IMR-90 (cell line): ENCODE results near the gene OR8G5. TPM values are rescaled to one million over a fixed set of nuclear protein-coding genes. Genes with fewer than 3 reads are reported as not detected.

Experiments used
- ATAC-seq: fragments of 200-7000 bp; cut with Tn5 transposase; 2 replicates; pipeline ENCODE4 v1.9.1; 2020; ENCODE audit warnings: low read depth, mild to moderate bottlenecking, moderate library complexity
- BruUV-seq: library from RNA; stranded (reverse); fragments of 400-500 nt; replicated peaks from 2 replicates; lab custom pipeline; 2021; lab: Mats Ljungman, UMichigan
- CTCF ChIA-PET: fragments of 300-600 bp; formaldehyde crosslinking; extraction: SDS; loops from one replicate; lab custom pipeline; 2021; ENCODE audit warnings: antibody characterized with exemption; lab: Yijun Ruan, JAX
- POLR2A ChIA-PET: fragments of 300-600 bp; sonication (Branson Sonifier 250); formaldehyde crosslinking; loops from one replicate; lab custom pipeline; 2022; ENCODE audit warnings: antibody characterized with exemption; ENCODE audit not compliant: unreplicated experiment; lab: Charles Lee
- DNase-seq: peaks from one replicate; pipeline ENCODE4 v3.0.0; 2013
- H2AFZ ChIP-seq: replicated peaks from 2 replicates; pipeline ENCODE3; 2013; ENCODE audit warnings: low read length, mild to moderate bottlenecking; ENCODE audit not compliant: poor library complexity
- H2AK5ac ChIP-seq: 2 replicates; pipeline ENCODE4 v1.6.1; 2013; ENCODE audit warnings: low read depth, low read length, inconsistent platforms
- H2AK9ac ChIP-seq: replicated peaks from 2 replicates; pipeline ENCODE3; 2013; ENCODE audit warnings: mild to moderate bottlenecking, low read depth, low read length, moderate library complexity; ENCODE audit not compliant: poor library complexity
- H2BK120ac ChIP-seq: 2 replicates; pipeline ENCODE4 v1.6.1; 2013; ENCODE audit warnings: low read depth, low read length, inconsistent platforms
- H2BK15ac ChIP-seq: 3 replicates; pipeline ENCODE4 v1.6.1; 2013; ENCODE audit warnings: low read depth, low read length, inconsistent platforms
- H2BK20ac ChIP-seq: 2 replicates; pipeline ENCODE4 v1.6.1; 2013; ENCODE audit warnings: low read depth, mild to moderate bottlenecking, inconsistent platforms, low read length, moderate library complexity
- H2BK5ac ChIP-seq: 2 replicates; pipeline ENCODE4 v1.6.1; 2013; ENCODE audit warnings: mild to moderate bottlenecking, low read depth, low read length, inconsistent platforms; ENCODE audit not compliant: poor library complexity, severe bottlenecking
- H3K14ac ChIP-seq: replicated peaks from 2 replicates; pipeline ENCODE4 v1.6.1; 2013; ENCODE audit warnings: low read depth, low read length, inconsistent platforms
- H3K18ac ChIP-seq: 2 replicates; pipeline ENCODE4 v1.6.1; 2013; ENCODE audit warnings: low read depth, low read length, control low read depth
- H3K23ac ChIP-seq: 2 replicates; pipeline ENCODE4 v1.6.1; 2013; ENCODE audit warnings: low read depth, low read length, inconsistent platforms
- H3K27ac ChIP-seq: 2 replicates; pipeline ENCODE4 v1.5.1; 2013; ENCODE audit warnings: mild to moderate bottlenecking, control low read depth, low read length; ENCODE audit not compliant: insufficient read depth
- H3K27me3 ChIP-seq: 2 replicates; pipeline ENCODE4 v1.6.1; 2013; ENCODE audit warnings: low read length; ENCODE audit not compliant: control insufficient read depth, insufficient read depth
- H3K36me3 ChIP-seq: 2 replicates; pipeline ENCODE4 v1.6.1; 2013; ENCODE audit warnings: low read length, mixed read lengths; ENCODE audit not compliant: control insufficient read depth, insufficient read depth
- H3K4ac ChIP-seq: 2 replicates; pipeline ENCODE4 v1.6.1; 2013; ENCODE audit warnings: low read depth, low read length, inconsistent platforms
- H3K4me1 ChIP-seq: 2 replicates; pipeline ENCODE4 v1.6.1; 2013; ENCODE audit warnings: low read length, mixed read lengths; ENCODE audit not compliant: control insufficient read depth, insufficient read depth
- H3K4me2 ChIP-seq: 2 replicates; pipeline ENCODE4 v1.6.1; 2013; ENCODE audit warnings: low read depth, mild to moderate bottlenecking, control low read depth, low read length, moderate library complexity
- H3K4me3 ChIP-seq: 2 replicates; pipeline ENCODE4 v1.5.1; 2013; ENCODE audit warnings: low read depth, mild to moderate bottlenecking, control low read depth, low read length, moderate library complexity; ENCODE audit not compliant: insufficient read depth
- H3K56ac ChIP-seq: 2 replicates; pipeline ENCODE4 v1.6.1; 2013; ENCODE audit warnings: low read length, inconsistent platforms; ENCODE audit not compliant: insufficient read depth; ENCODE audit errors: extremely low read depth
- H3K79me1 ChIP-seq, 2 experiments: 2 replicates each; pipeline ENCODE4 v1.6.1; 2013; ENCODE audit warnings: low read length in 2 of 2, inconsistent platforms in 1 of 2, low read depth in 1 of 2
- H3K9ac ChIP-seq: 2 replicates; pipeline ENCODE4 v1.6.1; 2013; ENCODE audit warnings: low read depth, low read length, control low read depth
- H3K9me1 ChIP-seq: 2 replicates; pipeline ENCODE4 v1.6.1; 2013; ENCODE audit warnings: low read length, inconsistent platforms; ENCODE audit not compliant: insufficient read depth
- H3K9me3 ChIP-seq: 2 replicates; pipeline ENCODE4 v1.6.1; 2013; ENCODE audit warnings: low read length; ENCODE audit not compliant: control insufficient read depth, insufficient read depth
- H4K20me1 ChIP-seq: 2 replicates; pipeline ENCODE4 v1.6.1; 2013; ENCODE audit warnings: low read length, inconsistent platforms; ENCODE audit not compliant: insufficient read depth
- H4K5ac ChIP-seq: 2 replicates; pipeline ENCODE4 v1.6.1; 2013; ENCODE audit warnings: mild to moderate bottlenecking, low read depth, low read length, control low read depth
- H4K8ac ChIP-seq, 2 experiments: 2 replicates each; pipeline ENCODE4 v1.6.1; 2013; ENCODE audit warnings: low read depth in 2 of 2, low read length in 2 of 2, control low read depth in 1 of 2, inconsistent platforms in 1 of 2
- H4K91ac ChIP-seq: 2 replicates; pipeline ENCODE4 v1.6.1; 2013; ENCODE audit warnings: low read depth, low read length, inconsistent platforms; ENCODE audit not compliant: insufficient read depth
- CEBPB ChIP-seq: IDR thresholded peaks from 2 replicates; pipeline ENCODE4 v1.6.1; 2012; ENCODE audit warnings: low read depth, low read length, improper control_type of control experiment
- CHD1 ChIP-seq: IDR thresholded peaks from 2 replicates; pipeline ENCODE4 v1.6.1; 2012; ENCODE audit warnings: low read depth, low read length, improper control_type of control experiment
- ELK1 ChIP-seq: fragments of 150-350 bp; IDR thresholded peaks from 2 replicates; pipeline ENCODE4 v1.6.1; 2016; ENCODE audit warnings: low read depth, mild to moderate bottlenecking, low read length, moderate library complexity, borderline replicate concordance
- FOS ChIP-seq: fragments of 150-350 bp; IDR thresholded peaks from 2 replicates; pipeline ENCODE4 v1.6.1; 2016; ENCODE audit warnings: low read depth, low read length
- MAFK ChIP-seq: IDR thresholded peaks from 2 replicates; pipeline ENCODE4 v1.6.1; 2012; ENCODE audit warnings: low read depth, low read length, improper control_type of control experiment
- MAZ ChIP-seq: IDR thresholded peaks from 2 replicates; pipeline ENCODE4 v1.6.1; 2012; ENCODE audit warnings: low read depth, mild to moderate bottlenecking, low read length, improper control_type of control experiment, moderate library complexity, borderline replicate concordance
- MXI1 ChIP-seq: IDR thresholded peaks from 2 replicates; pipeline ENCODE4 v1.6.1; 2012; ENCODE audit warnings: low read depth, mild to moderate bottlenecking, low read length, moderate library complexity, borderline replicate concordance
- NFE2L2 ChIP-seq: fragments of 150-350 bp; IDR thresholded peaks from 2 replicates; pipeline ENCODE4 v1.6.1; 2016; ENCODE audit warnings: low read depth, mild to moderate bottlenecking, low read length
- RAD21 ChIP-seq: IDR thresholded peaks from 2 replicates; pipeline ENCODE4 v1.6.1; 2012; ENCODE audit warnings: low read length, improper control_type of control experiment
- RFX5 ChIP-seq: IDR thresholded peaks from 2 replicates; pipeline ENCODE4 v1.8.0; 2012; ENCODE audit warnings: low read depth, mild to moderate bottlenecking, low read length, moderate library complexity
- SMC3 ChIP-seq: fragments of 150-350 bp; IDR thresholded peaks from 2 replicates; pipeline ENCODE4 v1.6.1; 2016; ENCODE audit warnings: low read depth, mild to moderate bottlenecking, antibody characterized with exemption, low read length, moderate library complexity
- dilution Hi-C: fragments of 300-500 bp; cut with HindIII; formaldehyde crosslinking; loops from one replicate; pipeline ENCODE4 v1.14.3; 2018; ENCODE audit warnings: low sequenced_read_pairs; ENCODE audit not compliant: unreplicated experiment
- in situ Hi-C: fragments of 300-500 bp; cut with MboI; formaldehyde crosslinking; loops from 3 replicates; pipeline ENCODE4 v1.14.3; 2019; ENCODE audit warnings: low sequenced_read_pairs, inconsistent platforms, mixed read lengths
- intact Hi-C: fragments of 100-400 bp; cut with micrococcal nuclease; formaldehyde crosslinking; loops from 2 replicates; pipeline ENCODE4 v1.10.0; 2022
- polyA plus RNA-seq, 3 experiments: library from polyadenylated mRNA; depleted of rRNA; stranded (reverse); fragments of >200 nt; gene quantifications; 2 replicates each; pipeline ENCODE4 v1.2.3, GENCODE V29; 2012; ENCODE audit warnings: low replicate concordance in 1 of 3
- total RNA-seq: library from RNA; depleted of rRNA; stranded (reverse); fragments of >200 nt; gene quantifications from 2 replicates; pipeline ENCODE4 v1.2.3, GENCODE V29; 2012
- TF ChIP-seq, protein P1 (sequence below): conservative IDR thresholded peaks from 2 replicates; pipeline ENCODE4 v1.5.1; 2012; ENCODE audit warnings: mild to moderate bottlenecking, low read depth, low read length, improper control_type of control experiment

Gene OR8G5
- total and polyA plus RNA-seq, 2 of the 4 experiments (the other 2 are of a cell fraction), result not detected

GRCh38 chr11:124211321-124211720 is 44.9 kb upstream of the OR8G5 start:
- CTCF ChIA-PET, result no interaction called here
- no TSS peak for BruUV-seq

More at GRCh38 chr11:124211321-124211720, 44.9 kb upstream of the OR8G5 start:
- Histone ChIP-seq H3K18ac (no peak overlapping the region), H4K8ac (no peak overlapping the region), H3K14ac (no peak overlapping the region), H2AK9ac (no peak overlapping the region), H3K79me1 (no peaks in the 10 kb centered on the region), H3K4ac (no peak overlapping the region), H4K5ac (no peak overlapping the region), H2AFZ (no peak overlapping the region), H3K27ac (no peak overlapping the region), H3K4me1 (no peaks in the 10 kb centered on the region), H2BK5ac (no peak overlapping the region), H4K20me1 (no peaks in the 10 kb centered on the region), H2AK5ac (no peak overlapping the region), H3K9me3 (no peaks in the 10 kb centered on the region), H2BK20ac (no peak overlapping the region), H3K4me3 (no peak overlapping the region), H3K9me1 (no peaks in the 10 kb centered on the region), H2BK120ac (no peak overlapping the region), H4K91ac (no peak overlapping the region), H3K27me3 (no peaks in the 10 kb centered on the region; the same call in 1 of the 2 replicates), H3K23ac (no peak overlapping the region), H3K56ac (no peak overlapping the region), H2BK15ac (no peak overlapping the region), H3K4me2 (no peak overlapping the region), H3K9ac (no peak overlapping the region), H3K36me3 (no peaks in the 10 kb centered on the region)
- DNase-seq, result no peak
- TF ChIP-seq NFE2L2 (no peak), RFX5 (no peak), MXI1 (no peak), ELK1 (no peak), CEBPB (no peak), FOS (no peak), MAFK (no peak), CHD1 (no peak), MAZ (no peak), RAD21 (no peak), SMC3 (no peak)
- TF ChIP-seq, protein P1, sequence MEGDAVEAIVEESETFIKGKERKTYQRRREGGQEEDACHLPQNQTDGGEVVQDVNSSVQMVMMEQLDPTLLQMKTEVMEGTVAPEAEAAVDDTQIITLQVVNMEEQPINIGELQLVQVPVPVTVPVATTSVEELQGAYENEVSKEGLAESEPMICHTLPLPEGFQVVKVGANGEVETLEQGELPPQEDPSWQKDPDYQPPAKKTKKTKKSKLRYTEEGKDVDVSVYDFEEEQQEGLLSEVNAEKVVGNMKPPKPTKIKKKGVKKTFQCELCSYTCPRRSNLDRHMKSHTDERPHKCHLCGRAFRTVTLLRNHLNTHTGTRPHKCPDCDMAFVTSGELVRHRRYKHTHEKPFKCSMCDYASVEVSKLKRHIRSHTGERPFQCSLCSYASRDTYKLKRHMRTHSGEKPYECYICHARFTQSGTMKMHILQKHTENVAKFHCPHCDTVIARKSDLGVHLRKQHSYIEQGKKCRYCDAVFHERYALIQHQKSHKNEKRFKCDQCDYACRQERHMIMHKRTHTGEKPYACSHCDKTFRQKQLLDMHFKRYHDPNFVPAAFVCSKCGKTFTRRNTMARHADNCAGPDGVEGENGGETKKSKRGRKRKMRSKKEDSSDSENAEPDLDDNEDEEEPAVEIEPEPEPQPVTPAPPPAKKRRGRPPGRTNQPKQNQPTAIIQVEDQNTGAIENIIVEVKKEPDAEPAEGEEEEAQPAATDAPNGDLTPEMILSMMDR, result no peak
- intact Hi-C loops (no loop called here), in situ Hi-C loops (no loop called here), dilution Hi-C loops (no loop called here)
- POLR2A ChIA-PET, result no interaction called here
- no peak for ATAC-seq
